Measurements from ENCODE around the gene PIK3CD. TPM values are rescaled to one million over a fixed set of nuclear protein-coding genes. Genes with fewer than 3 reads are reported as not detected.
A peak's percentile ranks its signal among the peaks of the same experiment; 100 is the strongest.

Gene PIK3CD
- total and polyA plus RNA-seq, 8 donors, result 2.8 to 74.1 (median 5.4) TPM

DNA sequence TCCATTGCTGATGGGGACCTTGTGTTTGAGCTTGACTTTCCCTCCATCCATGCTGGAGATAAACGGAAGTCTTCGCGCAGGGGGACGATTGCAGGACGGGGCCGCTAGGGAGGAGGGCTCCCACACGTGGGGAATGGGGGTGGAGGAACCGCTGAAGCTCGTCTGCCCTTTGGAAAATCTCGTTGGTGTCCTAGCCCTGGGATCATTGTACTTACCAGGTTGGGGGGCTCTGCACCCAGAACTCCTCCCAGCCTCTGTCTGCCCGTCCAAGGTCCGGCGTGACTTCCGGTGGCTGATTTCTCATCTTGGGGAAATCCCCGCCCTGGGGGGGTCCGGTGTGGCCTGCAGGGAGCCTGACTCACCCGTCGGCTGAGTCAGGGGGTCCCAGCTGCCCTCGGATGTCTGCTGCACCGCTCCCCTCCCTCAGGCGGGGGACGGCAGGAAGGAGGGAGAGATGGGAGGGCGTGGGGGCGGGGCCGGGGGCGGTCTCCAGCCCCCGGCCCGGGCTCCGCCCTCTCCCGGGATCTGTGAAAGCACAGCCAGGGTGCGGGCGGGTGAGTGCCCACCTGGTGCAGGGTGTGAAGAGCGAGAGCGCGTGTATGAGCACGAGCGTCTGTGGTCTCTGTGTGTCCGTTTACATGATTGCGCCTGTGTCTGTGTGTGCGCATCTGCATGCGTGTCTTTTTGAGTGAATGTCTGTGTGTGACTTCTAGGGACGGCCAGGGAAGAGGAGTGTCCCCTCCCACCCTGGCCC is 35.8 kb downstream of the PIK3CD start:
- peak overlapping the region; percentile 49 to 94 (median 78) for H3K4me3 ChIP-seq
- no peaks in the 10 kb centered on the region for H3K27me3 ChIP-seq
- no peaks in the 10 kb centered on the region for H3K9me3 ChIP-seq
- peaks cover 0 to 5% (median 0%) of the 10 kb centered on the region in 4 donors for H3K36me3 ChIP-seq
- TF ChIP-seq POLR2A (IDR thresholded peaks at IDR 0.05) (no peak), POLR2AphosphoS5 (IDR thresholded peaks at IDR 0.05) (peak in 1 of 3 donors; percentile 10)
- intact Hi-C loops (cut with DNase I; ENCODE audit: low total_unique reads), result no loop called here
- DNase-seq, result peak; percentile 60 to 84
- H3K4me1 ChIP-seq, result peaks cover 33 to 63% (median 38%) of the 10 kb centered on the region in 4 donors
- peak overlapping the region in 4 of 5 donors; percentile 32 to 61 (median 56) for H3K27ac ChIP-seq
- WGBS, 5 donors, result 0 to 4% (median 1%) methylated on average over 19 to 42 of the region's 42 CpGs

GRCh38 chr1:9687874-9688582 is 36.5 kb downstream of the PIK3CD start:
- Histone ChIP-seq H3K27me3 (no peaks in the 10 kb centered on the region), H3K9me3 (no peaks in the 10 kb centered on the region), H3K4me3 (peak overlapping the region; percentile 49 to 94 (median 78)), H3K4me1 (peaks cover 33 to 63% (median 38%) of the 10 kb centered on the region in 4 donors), H3K36me3 (peaks cover 0 to 5% (median under 1%) of the 10 kb centered on the region in 4 donors), H3K27ac (peak overlapping the region in 3 of 5 donors; percentile 52 to 61 (median 59))
- DNase-seq, result peak; percentile 39 to 54
- intact Hi-C loops (cut with DNase I; ENCODE audit: low total_unique reads), result no loop called here
- no peak for TF ChIP-seq POLR2A (IDR thresholded peaks at IDR 0.05)
- TF ChIP-seq POLR2AphosphoS5 (IDR thresholded peaks at IDR 0.05), result no peak
- no peak for TF ChIP-seq EP300 (IDR thresholded peaks at IDR 0.05)
- TF ChIP-seq, protein P1, sequence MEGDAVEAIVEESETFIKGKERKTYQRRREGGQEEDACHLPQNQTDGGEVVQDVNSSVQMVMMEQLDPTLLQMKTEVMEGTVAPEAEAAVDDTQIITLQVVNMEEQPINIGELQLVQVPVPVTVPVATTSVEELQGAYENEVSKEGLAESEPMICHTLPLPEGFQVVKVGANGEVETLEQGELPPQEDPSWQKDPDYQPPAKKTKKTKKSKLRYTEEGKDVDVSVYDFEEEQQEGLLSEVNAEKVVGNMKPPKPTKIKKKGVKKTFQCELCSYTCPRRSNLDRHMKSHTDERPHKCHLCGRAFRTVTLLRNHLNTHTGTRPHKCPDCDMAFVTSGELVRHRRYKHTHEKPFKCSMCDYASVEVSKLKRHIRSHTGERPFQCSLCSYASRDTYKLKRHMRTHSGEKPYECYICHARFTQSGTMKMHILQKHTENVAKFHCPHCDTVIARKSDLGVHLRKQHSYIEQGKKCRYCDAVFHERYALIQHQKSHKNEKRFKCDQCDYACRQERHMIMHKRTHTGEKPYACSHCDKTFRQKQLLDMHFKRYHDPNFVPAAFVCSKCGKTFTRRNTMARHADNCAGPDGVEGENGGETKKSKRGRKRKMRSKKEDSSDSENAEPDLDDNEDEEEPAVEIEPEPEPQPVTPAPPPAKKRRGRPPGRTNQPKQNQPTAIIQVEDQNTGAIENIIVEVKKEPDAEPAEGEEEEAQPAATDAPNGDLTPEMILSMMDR (IDR thresholded peaks at IDR 0.05), result no peak
- WGBS, 5 donors, result 3 to 9% (median 7%) methylated on average over 30 to 34 of the region's 34 CpGs

- Histone ChIP-seq H3K4me1 (peaks cover 33 to 63% (median 38%) of the 10 kb centered on the region in 4 donors), H3K27ac (peak overlapping the region in 2 of 5 donors; percentile 52 to 70), H3K27me3 (no peaks in the 10 kb centered on the region), H3K4me3 (peak overlapping the region; percentile 76 to 94 (median 79)), H3K9me3 (no peaks in the 10 kb centered on the region), H3K36me3 (peaks cover 0 to 5% (median 2%) of the 10 kb centered on the region in 4 donors)
- intact Hi-C loops (cut with DNase I; ENCODE audit: low total_unique reads), result no loop called here
- WGBS, 5 donors, result 41 to 49% (median 43%) methylated on average over 12 to 14 of the region's 14 CpGs
- no peak for TF ChIP-seq POLR2A (IDR thresholded peaks at IDR 0.05)
- no peak for TF ChIP-seq EP300 (IDR thresholded peaks at IDR 0.05)
- no peak for TF ChIP-seq POLR2AphosphoS5 (IDR thresholded peaks at IDR 0.05)
- TF ChIP-seq, protein P1 (IDR thresholded peaks at IDR 0.05), result no peak
- DNase-seq, result no peak
Measured at GRCh38 chr1:9688599-9688998, 37.1 kb downstream of the PIK3CD start.

DNA sequence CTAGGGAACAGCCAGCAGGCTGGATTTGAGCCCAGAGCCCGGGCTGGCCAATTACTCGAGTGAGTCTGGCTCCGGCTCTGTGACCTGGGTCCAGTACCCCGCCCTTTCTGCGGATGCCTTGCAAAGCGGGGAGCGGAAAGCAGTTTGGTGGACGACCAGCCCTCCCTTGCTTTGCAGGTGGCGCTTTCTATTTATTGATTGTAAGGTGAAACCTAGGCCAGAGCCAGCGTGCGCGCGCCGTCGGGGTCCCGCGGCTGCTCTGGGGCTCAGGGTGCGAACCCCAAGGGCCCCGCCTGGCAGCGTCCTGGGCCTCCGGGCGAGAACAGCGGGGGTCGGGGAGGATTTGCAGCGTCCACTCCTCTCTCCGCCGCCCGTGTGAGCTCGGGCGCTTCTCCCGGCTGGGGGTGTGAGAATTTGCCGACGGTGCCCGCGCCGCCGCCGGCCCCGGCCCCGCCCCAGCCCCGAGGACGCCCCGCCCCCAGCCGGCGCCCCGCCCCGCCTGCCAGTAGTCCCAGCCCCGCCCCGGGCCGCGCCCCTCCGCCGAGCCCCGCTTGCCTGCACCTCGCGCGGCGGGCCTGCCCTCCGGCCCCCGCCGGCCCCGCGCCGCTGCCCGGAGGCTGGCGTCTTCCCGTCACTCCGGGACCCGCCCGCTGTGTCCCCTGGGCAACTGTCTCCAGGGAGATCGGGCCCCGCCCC is 37.6 kb downstream of the PIK3CD start:
- peak; percentile 90 to 91 for DNase-seq
- H3K4me1 ChIP-seq, result peaks cover 33 to 63% (median 38%) of the 10 kb centered on the region in 4 donors
- WGBS, 5 donors, result 1 to 8% (median 2%) methylated on average over 13 to 72 of the region's 72 CpGs
- no peaks in the 10 kb centered on the region for H3K27me3 ChIP-seq
- no peaks in the 10 kb centered on the region for H3K9me3 ChIP-seq
- H3K36me3 ChIP-seq, result peaks cover 0 to 5% (median 2%) of the 10 kb centered on the region in 4 donors
- intact Hi-C loops (cut with DNase I; ENCODE audit: low total_unique reads), result no loop called here
- TF ChIP-seq POLR2A (IDR thresholded peaks at IDR 0.05) (no peak), POLR2AphosphoS5 (IDR thresholded peaks at IDR 0.05) (no peak), EP300 (IDR thresholded peaks at IDR 0.05) (no peak)
- TF ChIP-seq, protein P1 (IDR thresholded peaks at IDR 0.05), result no peak
- H3K4me3 ChIP-seq, result peak overlapping the region; percentile 76 to 94 (median 79)
- peak overlapping the region in 4 of 5 donors; percentile 31 to 70 (median 62) for H3K27ac ChIP-seq
